ENCODE results near the gene CCR2.

DNA sequence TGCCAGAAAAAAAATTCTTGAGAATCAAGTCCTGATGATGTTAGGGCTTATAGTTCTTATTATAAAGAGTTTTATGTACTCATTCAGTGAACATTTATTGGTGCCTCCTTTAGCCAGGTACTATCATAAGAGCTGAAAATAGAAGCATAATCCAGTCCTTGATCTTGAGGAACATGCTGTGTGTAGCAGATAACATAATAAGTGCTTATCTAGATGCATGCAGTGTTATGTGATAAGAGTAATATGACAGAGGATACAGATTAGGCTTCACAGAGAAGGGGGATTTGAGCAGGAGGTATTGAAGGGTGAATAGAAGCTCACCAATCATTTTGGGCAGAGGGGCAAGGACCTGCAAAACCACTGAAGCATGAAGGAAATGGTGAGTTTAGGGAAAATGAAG lies 1.1 kb downstream of the CCR2 start:
- TF ChIP-seq POLR2AphosphoS5 (IDR thresholded peaks at IDR 0.05; ENCODE audit: low read depth) (no peak), EZH2 (IDR thresholded peaks at IDR 0.05; ENCODE audit: low read depth, unreplicated experiment) (no peak), CREB1 (CRISPR knock-in tag; IDR thresholded peaks at IDR 0.05; ENCODE audit: low read depth) (no peak)
- TF ChIP-seq, protein P1, sequence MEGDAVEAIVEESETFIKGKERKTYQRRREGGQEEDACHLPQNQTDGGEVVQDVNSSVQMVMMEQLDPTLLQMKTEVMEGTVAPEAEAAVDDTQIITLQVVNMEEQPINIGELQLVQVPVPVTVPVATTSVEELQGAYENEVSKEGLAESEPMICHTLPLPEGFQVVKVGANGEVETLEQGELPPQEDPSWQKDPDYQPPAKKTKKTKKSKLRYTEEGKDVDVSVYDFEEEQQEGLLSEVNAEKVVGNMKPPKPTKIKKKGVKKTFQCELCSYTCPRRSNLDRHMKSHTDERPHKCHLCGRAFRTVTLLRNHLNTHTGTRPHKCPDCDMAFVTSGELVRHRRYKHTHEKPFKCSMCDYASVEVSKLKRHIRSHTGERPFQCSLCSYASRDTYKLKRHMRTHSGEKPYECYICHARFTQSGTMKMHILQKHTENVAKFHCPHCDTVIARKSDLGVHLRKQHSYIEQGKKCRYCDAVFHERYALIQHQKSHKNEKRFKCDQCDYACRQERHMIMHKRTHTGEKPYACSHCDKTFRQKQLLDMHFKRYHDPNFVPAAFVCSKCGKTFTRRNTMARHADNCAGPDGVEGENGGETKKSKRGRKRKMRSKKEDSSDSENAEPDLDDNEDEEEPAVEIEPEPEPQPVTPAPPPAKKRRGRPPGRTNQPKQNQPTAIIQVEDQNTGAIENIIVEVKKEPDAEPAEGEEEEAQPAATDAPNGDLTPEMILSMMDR (conservative IDR thresholded peaks at IDR 0.05; ENCODE audit: low read depth in 2 of 2), result no peak
- TF ChIP-seq, protein P2, sequence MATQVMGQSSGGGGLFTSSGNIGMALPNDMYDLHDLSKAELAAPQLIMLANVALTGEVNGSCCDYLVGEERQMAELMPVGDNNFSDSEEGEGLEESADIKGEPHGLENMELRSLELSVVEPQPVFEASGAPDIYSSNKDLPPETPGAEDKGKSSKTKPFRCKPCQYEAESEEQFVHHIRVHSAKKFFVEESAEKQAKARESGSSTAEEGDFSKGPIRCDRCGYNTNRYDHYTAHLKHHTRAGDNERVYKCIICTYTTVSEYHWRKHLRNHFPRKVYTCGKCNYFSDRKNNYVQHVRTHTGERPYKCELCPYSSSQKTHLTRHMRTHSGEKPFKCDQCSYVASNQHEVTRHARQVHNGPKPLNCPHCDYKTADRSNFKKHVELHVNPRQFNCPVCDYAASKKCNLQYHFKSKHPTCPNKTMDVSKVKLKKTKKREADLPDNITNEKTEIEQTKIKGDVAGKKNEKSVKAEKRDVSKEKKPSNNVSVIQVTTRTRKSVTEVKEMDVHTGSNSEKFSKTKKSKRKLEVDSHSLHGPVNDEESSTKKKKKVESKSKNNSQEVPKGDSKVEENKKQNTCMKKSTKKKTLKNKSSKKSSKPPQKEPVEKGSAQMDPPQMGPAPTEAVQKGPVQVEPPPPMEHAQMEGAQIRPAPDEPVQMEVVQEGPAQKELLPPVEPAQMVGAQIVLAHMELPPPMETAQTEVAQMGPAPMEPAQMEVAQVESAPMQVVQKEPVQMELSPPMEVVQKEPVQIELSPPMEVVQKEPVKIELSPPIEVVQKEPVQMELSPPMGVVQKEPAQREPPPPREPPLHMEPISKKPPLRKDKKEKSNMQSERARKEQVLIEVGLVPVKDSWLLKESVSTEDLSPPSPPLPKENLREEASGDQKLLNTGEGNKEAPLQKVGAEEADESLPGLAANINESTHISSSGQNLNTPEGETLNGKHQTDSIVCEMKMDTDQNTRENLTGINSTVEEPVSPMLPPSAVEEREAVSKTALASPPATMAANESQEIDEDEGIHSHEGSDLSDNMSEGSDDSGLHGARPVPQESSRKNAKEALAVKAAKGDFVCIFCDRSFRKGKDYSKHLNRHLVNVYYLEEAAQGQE (IDR thresholded peaks at IDR 0.05; ENCODE audit: unreplicated experiment), result no peak
- TF ChIP-seq, protein P3, sequence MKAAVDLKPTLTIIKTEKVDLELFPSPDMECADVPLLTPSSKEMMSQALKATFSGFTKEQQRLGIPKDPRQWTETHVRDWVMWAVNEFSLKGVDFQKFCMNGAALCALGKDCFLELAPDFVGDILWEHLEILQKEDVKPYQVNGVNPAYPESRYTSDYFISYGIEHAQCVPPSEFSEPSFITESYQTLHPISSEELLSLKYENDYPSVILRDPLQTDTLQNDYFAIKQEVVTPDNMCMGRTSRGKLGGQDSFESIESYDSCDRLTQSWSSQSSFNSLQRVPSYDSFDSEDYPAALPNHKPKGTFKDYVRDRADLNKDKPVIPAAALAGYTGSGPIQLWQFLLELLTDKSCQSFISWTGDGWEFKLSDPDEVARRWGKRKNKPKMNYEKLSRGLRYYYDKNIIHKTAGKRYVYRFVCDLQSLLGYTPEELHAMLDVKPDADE (IDR thresholded peaks at IDR 0.05), result no peak

Measured in GM23338 (cell line).